Stimulated activated CD4-positive, alpha-beta T cell treated with anti-CD3 and anti-CD28 coated beads, Interleukin-1b, Interleukin-23, amount 100 ng/mL, for 48 hours (primary cell): ENCODE results near the gene HTR2C.
"Not testable (repeated sequence)": the region's sequence is repeated elsewhere in the genome, so short reads cannot be mapped to it uniquely, and the experiment has no call there.

Source experiments
- DNase-seq: peaks from one replicate; pipeline ENCODE4 v3.0.0-alpha.2; 2020

The HTR2C gene

GRCh38 chrX:114583646-114584374 lies at the start of gene HTR2C:
HTR2C (plus strand) TSS chrX:114584086; CDS start chrX:114726937, 142,851 bp downstream.
- no peak for DNase-seq

GRCh38 chrX:114580336-114580735 lies 3.5 kb upstream of the HTR2C start:
- DNase-seq: no peak

GRCh38 chrX:114581528-114582263 lies 2.2 kb upstream of the HTR2C start:
- no peak for DNase-seq

GRCh38 chrX:114582264-114582632 lies 1.6 kb upstream of the HTR2C start:
- no peak for DNase-seq

GRCh38 chrX:114582698-114583395 lies 1.0 kb upstream of the HTR2C start:
- DNase-seq: no peak

- no peak for DNase-seq
Measured at GRCh38 chrX:114584375-114584943, 573 bp downstream of the HTR2C start.

- no peak for DNase-seq
Measured at GRCh38 chrX:114584983-114585842, 1.3 kb downstream of the HTR2C start.

GRCh38 chrX:114591121-114591520 lies 7.2 kb downstream of the HTR2C start:
- no peak for DNase-seq

- no peak for DNase-seq
Measured at GRCh38 chrX:114599305-114599704, 15.4 kb downstream of the HTR2C start.

GRCh38 chrX:114599911-114600310 lies 16.0 kb downstream of the HTR2C start:
- DNase-seq: no peak

GRCh38 chrX:114606619-114607018 lies 22.7 kb downstream of the HTR2C start:
- DNase-seq: not testable (repeated sequence)

- DNase-seq: no peak
Measured at GRCh38 chrX:114611018-114611619, 27.2 kb downstream of the HTR2C start.

GRCh38 chrX:114615765-114616164 lies 31.9 kb downstream of the HTR2C start:
- no peak for DNase-seq

- DNase-seq: no peak
Measured at GRCh38 chrX:114619874-114620273, 36.0 kb downstream of the HTR2C start.

GRCh38 chrX:114626323-114626722 lies 42.4 kb downstream of the HTR2C start:
- no peak for DNase-seq

- no peak for DNase-seq
Measured at GRCh38 chrX:114635986-114636385, 52.1 kb downstream of the HTR2C start.

GRCh38 chrX:114650351-114650750 lies 66.5 kb downstream of the HTR2C start:
- no peak for DNase-seq

- DNase-seq: no peak
Measured at GRCh38 chrX:114675365-114675764, 91.5 kb downstream of the HTR2C start.

GRCh38 chrX:114700533-114700932 lies 116.6 kb downstream of the HTR2C start:
- not testable (repeated sequence) for DNase-seq

GRCh38 chrX:114709406-114709805 lies 125.5 kb downstream of the HTR2C start:
- no peak for DNase-seq

- DNase-seq: no peak
Measured at GRCh38 chrX:114710571-114710970, 126.7 kb downstream of the HTR2C start.

GRCh38 chrX:114712466-114712865 lies 128.6 kb downstream of the HTR2C start:
- no peak for DNase-seq
